ENCODE data around the gene GOLGA8M. TPM values are rescaled to one million over a fixed set of nuclear protein-coding genes. Genes with fewer than 3 reads are reported as not detected.
"Not testable (repeated sequence)": the region's sequence is repeated elsewhere in the genome, so short reads cannot be mapped to it uniquely, and the experiment has no call there.

Gene GOLGA8M
- total RNA-seq, 2 donors from 2014 or later = 0.89 TPM; not detected in 1

- not testable (repeated sequence) for H3K27me3 Mint-ChIP-seq (ENCODE audit: low read depth); ATAC-seq (replicated peaks in 1 of 2); H3K4me1 Mint-ChIP-seq (ENCODE audit: low read depth); DNase-seq; H3K27ac Mint-ChIP-seq; H3K4me3 Mint-ChIP-seq; H3K36me3 Mint-ChIP-seq (ENCODE audit: insufficient read depth in 2 of 2); H3K9me3 Mint-ChIP-seq
Measured at GRCh38 chr15:28702427-28702826, 9.8 kb downstream of the GOLGA8M start.

GRCh38 chr15:28694006-28694751, 18.0 kb downstream of the GOLGA8M start:
- not testable (repeated sequence) for H3K4me3 Mint-ChIP-seq; H3K27ac Mint-ChIP-seq; H3K36me3 Mint-ChIP-seq (ENCODE audit: insufficient read depth in 2 of 2); H3K9me3 Mint-ChIP-seq; H3K27me3 Mint-ChIP-seq (ENCODE audit: low read depth); DNase-seq; H3K4me1 Mint-ChIP-seq (ENCODE audit: low read depth); ATAC-seq (replicated peaks in 1 of 2)

- DNase-seq; H3K4me1 Mint-ChIP-seq (ENCODE audit: low read depth); H3K27me3 Mint-ChIP-seq (ENCODE audit: low read depth); H3K9me3 Mint-ChIP-seq; H3K4me3 Mint-ChIP-seq; ATAC-seq (replicated peaks in 1 of 2); H3K27ac Mint-ChIP-seq; H3K36me3 Mint-ChIP-seq (ENCODE audit: insufficient read depth in 2 of 2): not testable (repeated sequence)
Measured at GRCh38 chr15:28693021-28693420, 19.2 kb downstream of the GOLGA8M start.

- H3K27me3 Mint-ChIP-seq (ENCODE audit: low read depth); H3K9me3 Mint-ChIP-seq; H3K4me1 Mint-ChIP-seq (ENCODE audit: low read depth); H3K27ac Mint-ChIP-seq; H3K4me3 Mint-ChIP-seq; DNase-seq; ATAC-seq (replicated peaks in 1 of 2); H3K36me3 Mint-ChIP-seq (ENCODE audit: insufficient read depth in 2 of 2): not testable (repeated sequence)
Measured at GRCh38 chr15:28673533-28673932, 38.7 kb downstream of the GOLGA8M start.

- H3K4me1 Mint-ChIP-seq (ENCODE audit: low read depth); H3K36me3 Mint-ChIP-seq (ENCODE audit: insufficient read depth in 2 of 2); H3K4me3 Mint-ChIP-seq; H3K27ac Mint-ChIP-seq; H3K27me3 Mint-ChIP-seq (ENCODE audit: low read depth); H3K9me3 Mint-ChIP-seq; DNase-seq: not testable (repeated sequence)
- ATAC-seq (replicated peaks in 1 of 2) = peak; percentile 74 to 87
Measured at GRCh38 chr15:28672122-28672521, 40.1 kb downstream of the GOLGA8M start.

GRCh38 chr15:28666402-28666801, 45.8 kb downstream of the GOLGA8M start:
- H3K9me3 Mint-ChIP-seq; H3K27ac Mint-ChIP-seq; H3K27me3 Mint-ChIP-seq (ENCODE audit: low read depth); H3K4me1 Mint-ChIP-seq (ENCODE audit: low read depth); H3K4me3 Mint-ChIP-seq; DNase-seq; H3K36me3 Mint-ChIP-seq (ENCODE audit: insufficient read depth in 2 of 2): not testable (repeated sequence)
- peak in 1 of 2 donors; percentile 18 for ATAC-seq (replicated peaks in 1 of 2)

GRCh38 chr15:28664575-28664974, 47.6 kb downstream of the GOLGA8M start:
- ATAC-seq (replicated peaks in 1 of 2); H3K4me1 Mint-ChIP-seq (ENCODE audit: low read depth); H3K9me3 Mint-ChIP-seq; H3K27me3 Mint-ChIP-seq (ENCODE audit: low read depth); H3K27ac Mint-ChIP-seq; DNase-seq; H3K36me3 Mint-ChIP-seq (ENCODE audit: insufficient read depth in 2 of 2); H3K4me3 Mint-ChIP-seq: not testable (repeated sequence)

- H3K27ac Mint-ChIP-seq; H3K4me3 Mint-ChIP-seq; DNase-seq; H3K36me3 Mint-ChIP-seq (ENCODE audit: insufficient read depth in 2 of 2); H3K27me3 Mint-ChIP-seq (ENCODE audit: low read depth); H3K9me3 Mint-ChIP-seq; H3K4me1 Mint-ChIP-seq (ENCODE audit: low read depth): not testable (repeated sequence)
- peak in 1 of 2 donors; percentile 43 for ATAC-seq (replicated peaks in 1 of 2)
Measured at GRCh38 chr15:28663717-28664116, 48.5 kb downstream of the GOLGA8M start.

GRCh38 chr15:28660750-28661149, 51.5 kb downstream of the GOLGA8M start:
- not testable (repeated sequence) for DNase-seq; H3K9me3 Mint-ChIP-seq; H3K36me3 Mint-ChIP-seq (ENCODE audit: insufficient read depth in 2 of 2); H3K4me1 Mint-ChIP-seq (ENCODE audit: low read depth); H3K27ac Mint-ChIP-seq; H3K27me3 Mint-ChIP-seq (ENCODE audit: low read depth); ATAC-seq (replicated peaks in 1 of 2); H3K4me3 Mint-ChIP-seq

GRCh38 chr15:28656018-28656360, 56.2 kb downstream of the GOLGA8M start:
- H3K9me3 Mint-ChIP-seq; DNase-seq; H3K27me3 Mint-ChIP-seq (ENCODE audit: low read depth); H3K4me3 Mint-ChIP-seq; H3K36me3 Mint-ChIP-seq (ENCODE audit: insufficient read depth in 2 of 2); ATAC-seq (replicated peaks in 1 of 2); H3K4me1 Mint-ChIP-seq (ENCODE audit: low read depth); H3K27ac Mint-ChIP-seq: not testable (repeated sequence)

- H3K9me3 Mint-ChIP-seq; H3K27me3 Mint-ChIP-seq (ENCODE audit: low read depth); DNase-seq; H3K36me3 Mint-ChIP-seq (ENCODE audit: insufficient read depth in 2 of 2); H3K4me1 Mint-ChIP-seq (ENCODE audit: low read depth); ATAC-seq (replicated peaks in 1 of 2); H3K4me3 Mint-ChIP-seq; H3K27ac Mint-ChIP-seq: not testable (repeated sequence)
Measured at GRCh38 chr15:28655329-28656017, 56.7 kb downstream of the GOLGA8M start.

- H3K4me3 Mint-ChIP-seq; DNase-seq; H3K9me3 Mint-ChIP-seq; H3K27ac Mint-ChIP-seq; ATAC-seq (replicated peaks in 1 of 2); H3K4me1 Mint-ChIP-seq (ENCODE audit: low read depth); H3K36me3 Mint-ChIP-seq (ENCODE audit: insufficient read depth in 2 of 2); H3K27me3 Mint-ChIP-seq (ENCODE audit: low read depth): not testable (repeated sequence)
Measured at GRCh38 chr15:28654194-28654593, 58.0 kb downstream of the GOLGA8M start.

- H3K4me1 Mint-ChIP-seq (ENCODE audit: low read depth); H3K4me3 Mint-ChIP-seq; H3K27me3 Mint-ChIP-seq (ENCODE audit: low read depth); DNase-seq; H3K36me3 Mint-ChIP-seq (ENCODE audit: insufficient read depth in 2 of 2); H3K9me3 Mint-ChIP-seq; H3K27ac Mint-ChIP-seq; ATAC-seq (replicated peaks in 1 of 2): not testable (repeated sequence)
Measured at GRCh38 chr15:28652538-28652937, 59.7 kb downstream of the GOLGA8M start.

Measured in activated T-cell treated with anti-CD3 and anti-CD28 coated beads, Interleukin-2, amount 50 U/mL, for 72 hours (primary cell).